Measurements from ENCODE around the gene CACNG4.

DNA sequence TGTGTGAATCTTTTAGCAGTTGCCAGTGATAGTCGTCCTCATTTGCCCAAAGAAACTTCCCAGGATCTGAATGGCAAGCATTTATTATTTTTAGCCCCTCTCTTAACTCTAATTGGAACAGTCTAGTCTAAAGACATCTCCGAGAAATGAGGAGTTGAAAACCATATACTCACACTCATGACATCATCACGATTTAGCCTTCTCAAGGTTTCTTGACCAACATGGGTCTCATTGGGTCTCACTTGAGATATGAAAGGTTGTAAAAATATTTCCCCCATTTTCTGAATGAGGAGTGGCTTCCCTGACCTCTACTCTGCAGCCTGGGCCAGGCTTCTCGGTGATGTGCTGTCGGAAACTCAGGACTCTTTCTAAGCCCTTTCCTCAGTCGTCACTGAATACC is 42.8 kb downstream of the CACNG4 start:
- TF ChIP-seq CTCF (IDR thresholded peaks at IDR 0.05) (no peak), POLR2A (IDR thresholded peaks at IDR 0.05) (no peak)
